NT2/D1 (cell line): Measurements from ENCODE around the gene UGT1A9.

Experiments used
- YY1 ChIP-seq: IDR thresholded peaks from 2 replicates; pipeline ENCODE4 v1.6.1; 2011; ENCODE audit not compliant: insufficient read length, insufficient read depth
- ZNF274 ChIP-seq: IDR thresholded peaks from 2 replicates; pipeline ENCODE4 v1.6.1; 2011; ENCODE audit warnings: mild to moderate bottlenecking, low read depth, low read length

- TF ChIP-seq YY1: no peak
- no peak for TF ChIP-seq ZNF274
Observed at GRCh38 chr2:233693963-233694362, 22.3 kb downstream of the UGT1A9 start.
